ENCODE data around the gene ESYT1.

Gene ESYT1

GRCh38 chr12:56129942-56130495, 2.0 kb downstream of the ESYT1 start:
- no peak overlapping the region for H3K4me3 ChIP-seq (ENCODE audit: insufficient read length, low read depth)
- H3K9ac ChIP-seq (ENCODE audit: insufficient read length, low read depth), result peak overlapping the region; percentile 98
- no peaks in the 10 kb centered on the region for H3K27me3 ChIP-seq (ENCODE audit: insufficient read depth, insufficient read length)
- H3K36me3 ChIP-seq (ENCODE audit: insufficient read depth, insufficient read length, low read length), result peaks cover 47% of the 10 kb centered on the region
- no peak for TF ChIP-seq ZNF274 (IDR thresholded peaks at IDR 0.05; ENCODE audit: low read depth, low read length)
- no peak for TF ChIP-seq SUZ12 (IDR thresholded peaks at IDR 0.05; ENCODE audit: extremely low read depth, insufficient read depth, insufficient read length)
- TF ChIP-seq YY1 (IDR thresholded peaks at IDR 0.05; ENCODE audit: insufficient read depth, insufficient read length), result no peak
- peaks cover 15% of the 10 kb centered on the region for H3K9me3 ChIP-seq (ENCODE audit: insufficient read depth, low read length)
- peaks cover 6% of the 10 kb centered on the region for H3K4me1 ChIP-seq (ENCODE audit: insufficient read depth, insufficient read length)
- no peak for DNase-seq (ENCODE audit: low read depth, low spot score)

- Histone ChIP-seq H3K27me3 (ENCODE audit: insufficient read depth, insufficient read length) (no peaks in the 10 kb centered on the region), H3K4me3 (ENCODE audit: insufficient read length, low read depth) (no peak overlapping the region), H3K4me1 (ENCODE audit: insufficient read depth, insufficient read length) (peaks cover 6% of the 10 kb centered on the region), H3K9me3 (ENCODE audit: insufficient read depth, low read length) (peaks cover 15% of the 10 kb centered on the region), H3K9ac (ENCODE audit: insufficient read length, low read depth) (no peak overlapping the region), H3K36me3 (ENCODE audit: insufficient read depth, insufficient read length, low read length) (peaks cover 53% of the 10 kb centered on the region)
- DNase-seq (ENCODE audit: low read depth, low spot score), result no peak
- TF ChIP-seq ZNF274 (IDR thresholded peaks at IDR 0.05; ENCODE audit: low read depth, low read length) (no peak), SUZ12 (IDR thresholded peaks at IDR 0.05; ENCODE audit: extremely low read depth, insufficient read depth, insufficient read length) (no peak), YY1 (IDR thresholded peaks at IDR 0.05; ENCODE audit: insufficient read depth, insufficient read length) (no peak)
Measured at GRCh38 chr12:56130876-56131275, 2.8 kb downstream of the ESYT1 start.

- peaks cover 93% of the 10 kb centered on the region for H3K36me3 ChIP-seq (ENCODE audit: insufficient read depth, insufficient read length, low read length)
- peaks cover 15% of the 10 kb centered on the region for H3K9me3 ChIP-seq (ENCODE audit: insufficient read depth, low read length)
- no peaks in the 10 kb centered on the region for H3K27me3 ChIP-seq (ENCODE audit: insufficient read depth, insufficient read length)
- H3K4me3 ChIP-seq (ENCODE audit: insufficient read length, low read depth), result no peak overlapping the region
- TF ChIP-seq SUZ12 (IDR thresholded peaks at IDR 0.05; ENCODE audit: extremely low read depth, insufficient read depth, insufficient read length), result no peak
- TF ChIP-seq ZNF274 (IDR thresholded peaks at IDR 0.05; ENCODE audit: low read depth, low read length), result no peak
- TF ChIP-seq YY1 (IDR thresholded peaks at IDR 0.05; ENCODE audit: insufficient read depth, insufficient read length), result no peak
- H3K4me1 ChIP-seq (ENCODE audit: insufficient read depth, insufficient read length), result no peaks in the 10 kb centered on the region
- no peak overlapping the region for H3K9ac ChIP-seq (ENCODE audit: insufficient read length, low read depth)
- no peak for DNase-seq (ENCODE audit: low read depth, low spot score)
Measured at GRCh38 chr12:56134897-56135296, 6.8 kb downstream of the ESYT1 start.

GRCh38 chr12:56137853-56138571, 9.9 kb downstream of the ESYT1 start:
- DNase-seq (ENCODE audit: low read depth, low spot score), result no peak
- Histone ChIP-seq H3K9me3 (ENCODE audit: insufficient read depth, low read length) (no peaks in the 10 kb centered on the region), H3K9ac (ENCODE audit: insufficient read length, low read depth) (no peak overlapping the region), H3K4me3 (ENCODE audit: insufficient read length, low read depth) (no peak overlapping the region), H3K4me1 (ENCODE audit: insufficient read depth, insufficient read length) (no peaks in the 10 kb centered on the region), H3K27me3 (ENCODE audit: insufficient read depth, insufficient read length) (no peaks in the 10 kb centered on the region), H3K36me3 (ENCODE audit: insufficient read depth, insufficient read length, low read length) (peaks cover 87% of the 10 kb centered on the region)
- TF ChIP-seq YY1 (IDR thresholded peaks at IDR 0.05; ENCODE audit: insufficient read depth, insufficient read length), result no peak

GRCh38 chr12:56141946-56142784, 14.1 kb downstream of the ESYT1 start:
- DNase-seq (ENCODE audit: low read depth, low spot score), result no peak
- Histone ChIP-seq H3K36me3 (ENCODE audit: insufficient read depth, insufficient read length, low read length) (peaks cover 73% of the 10 kb centered on the region), H3K9me3 (ENCODE audit: insufficient read depth, low read length) (no peaks in the 10 kb centered on the region), H3K9ac (ENCODE audit: insufficient read length, low read depth) (no peak overlapping the region), H3K4me1 (ENCODE audit: insufficient read depth, insufficient read length) (no peaks in the 10 kb centered on the region), H3K27me3 (ENCODE audit: insufficient read depth, insufficient read length) (no peaks in the 10 kb centered on the region), H3K4me3 (ENCODE audit: insufficient read length, low read depth) (no peak overlapping the region)
- TF ChIP-seq SUZ12 (IDR thresholded peaks at IDR 0.05; ENCODE audit: extremely low read depth, insufficient read depth, insufficient read length) (no peak), YY1 (IDR thresholded peaks at IDR 0.05; ENCODE audit: insufficient read depth, insufficient read length) (no peak)

GRCh38 chr12:56143217-56143616, 15.2 kb downstream of the ESYT1 start:
- peaks cover 63% of the 10 kb centered on the region for H3K36me3 ChIP-seq (ENCODE audit: insufficient read depth, insufficient read length, low read length)
- no peaks in the 10 kb centered on the region for H3K4me1 ChIP-seq (ENCODE audit: insufficient read depth, insufficient read length)
- no peaks in the 10 kb centered on the region for H3K9me3 ChIP-seq (ENCODE audit: insufficient read depth, low read length)
- DNase-seq (ENCODE audit: low read depth, low spot score), result no peak
- H3K9ac ChIP-seq (ENCODE audit: insufficient read length, low read depth), result no peak overlapping the region
- H3K27me3 ChIP-seq (ENCODE audit: insufficient read depth, insufficient read length), result no peaks in the 10 kb centered on the region
- TF ChIP-seq SUZ12 (IDR thresholded peaks at IDR 0.05; ENCODE audit: extremely low read depth, insufficient read depth, insufficient read length) (no peak), ZNF274 (IDR thresholded peaks at IDR 0.05; ENCODE audit: low read depth, low read length) (no peak), YY1 (IDR thresholded peaks at IDR 0.05; ENCODE audit: insufficient read depth, insufficient read length) (no peak)
- no peak overlapping the region for H3K4me3 ChIP-seq (ENCODE audit: insufficient read length, low read depth)

DNA sequence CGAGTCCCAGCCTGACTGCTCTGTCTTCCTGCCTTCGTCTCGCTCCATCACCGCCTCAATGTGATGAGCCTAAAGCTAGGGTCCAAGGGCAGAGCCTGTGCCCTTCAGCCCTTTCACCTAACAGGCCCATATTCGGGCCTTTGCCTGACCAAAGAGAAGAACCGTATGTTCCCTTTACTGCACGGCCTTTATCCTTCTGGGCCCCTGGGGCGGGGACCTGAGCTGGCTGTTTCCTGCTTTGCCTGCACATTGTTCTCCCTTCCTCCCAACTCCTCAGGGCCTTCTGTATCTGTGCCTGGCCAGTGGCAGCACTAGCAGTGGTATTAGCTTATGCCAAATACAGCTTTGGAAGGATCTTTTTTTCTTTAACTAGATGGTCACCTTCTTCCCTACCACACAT, 15.8 kb downstream of the ESYT1 start:
- TF ChIP-seq SUZ12 (IDR thresholded peaks at IDR 0.05; ENCODE audit: extremely low read depth, insufficient read depth, insufficient read length) (no peak), YY1 (IDR thresholded peaks at IDR 0.05; ENCODE audit: insufficient read depth, insufficient read length) (no peak), ZNF274 (IDR thresholded peaks at IDR 0.05; ENCODE audit: low read depth, low read length) (no peak)
- Histone ChIP-seq H3K9me3 (ENCODE audit: insufficient read depth, low read length) (no peaks in the 10 kb centered on the region), H3K9ac (ENCODE audit: insufficient read length, low read depth) (no peak overlapping the region), H3K27me3 (ENCODE audit: insufficient read depth, insufficient read length) (no peaks in the 10 kb centered on the region), H3K4me1 (ENCODE audit: insufficient read depth, insufficient read length) (no peaks in the 10 kb centered on the region), H3K4me3 (ENCODE audit: insufficient read length, low read depth) (no peak overlapping the region), H3K36me3 (ENCODE audit: insufficient read depth, insufficient read length, low read length) (peaks cover 56% of the 10 kb centered on the region)
- no peak for DNase-seq (ENCODE audit: low read depth, low spot score)

Measured in NT2/D1 (cell line).